ENCODE measurements around the gene CORIN. TPM values are rescaled to one million over a fixed set of nuclear protein-coding genes. Genes with fewer than 3 reads are reported as not detected.

Gene CORIN
- total and polyA plus RNA-seq, 10 of the 15 experiments (the other 5 are each of a cell fraction or from before 2014, with no cell fraction given) = 0.02 to 0.45 (median 0.09) TPM; not detected in 3

DNA sequence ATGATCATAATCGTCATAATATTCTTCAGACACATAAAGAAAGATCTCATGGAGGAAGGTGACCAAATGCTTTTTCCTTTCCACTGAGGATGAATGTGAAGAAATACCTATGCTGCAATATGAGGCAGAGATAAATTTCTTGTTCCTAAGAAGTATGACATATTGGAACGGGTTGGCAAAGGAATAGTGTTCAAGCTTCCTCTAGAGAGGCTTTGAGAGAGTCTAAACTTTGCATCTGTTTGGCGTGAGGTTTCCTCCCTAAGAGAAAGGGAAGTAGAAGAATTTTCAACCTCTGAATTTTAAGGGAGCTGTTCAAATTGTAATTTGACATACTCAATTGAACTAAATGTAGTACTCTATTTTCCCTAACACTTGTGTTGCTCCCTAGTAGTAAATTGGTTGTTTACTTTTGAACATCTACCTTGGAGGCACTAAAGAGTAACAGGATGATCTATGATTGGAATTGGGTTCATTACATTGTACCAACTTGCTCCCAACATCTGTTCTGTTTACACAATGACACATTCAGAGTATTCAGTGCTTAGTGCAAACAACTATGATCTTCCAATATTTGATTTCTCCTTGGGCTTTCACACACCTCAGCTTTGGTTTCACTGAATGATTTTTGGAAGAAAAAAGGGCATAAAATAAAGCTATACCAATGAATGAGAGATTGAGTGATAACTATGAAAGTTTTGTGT, 122.0 kb downstream of the CORIN start:
- Histone ChIP-seq H3K9me3 (replicated peaks; ENCODE audit: control insufficient read depth, insufficient read depth, low read length) (no peaks in the 10 kb centered on the region), H3K27me3 (replicated peaks in 1 of 2; ENCODE audit: control insufficient read depth in 2 of 2, insufficient read depth in 2 of 2, low read length in 1 of 2) (no peaks in the 10 kb centered on the region; a peak in 1 of 4 replicates), H2AFZ (ENCODE audit: control insufficient read depth, low read depth, low read length) (no peak overlapping the region), H3K79me2 (ENCODE audit: control insufficient read depth, insufficient read depth, low read length) (no peaks in the 10 kb centered on the region), H4K20me1 (ENCODE audit: control insufficient read depth, insufficient read depth) (no peaks in the 10 kb centered on the region), H3K9ac (ENCODE audit: control insufficient read depth, insufficient read depth, low read length) (no peak overlapping the region), H3K4me2 (ENCODE audit: control insufficient read depth, insufficient read depth) (no peak overlapping the region), H3K4me3 (no peak overlapping the region), H3K27ac (ENCODE audit: control insufficient read depth, insufficient read depth) (no peak overlapping the region), H3K4me1 (ENCODE audit: control insufficient read depth, insufficient read depth, low read length) (no peaks in the 10 kb centered on the region), H3K36me3 (ENCODE audit: control insufficient read depth in 2 of 2, insufficient read depth in 2 of 2, low read length in 1 of 2) (no peaks in the 10 kb centered on the region)
- in situ Hi-C loops (cut with MboI) = no loop called here
- ChIA-PET POLR2A (no interaction called here), CTCF (interaction anchor here (1.1 to 2.1 kb wide), 5 partner anchors 10 to 218 kb away, joined by 4 to 7 read pairs (median 5); no protein-coding TSS in a partner anchor), SMC1A (ENCODE audit: uncharacterized antibody, unreplicated experiment) (interaction anchor here (0.7 to 2.0 kb wide), 4 partner anchors 11 to 371 kb away, joined by 3 to 10 read pairs (median 4); no protein-coding TSS in a partner anchor), RAD21 (ENCODE audit: unreplicated experiment) (interaction anchor here (1.2 to 1.5 kb wide), 2 partner anchors 121 to 208 kb away, joined by 3 to 4 read pairs; no protein-coding TSS in a partner anchor)
- DNase-seq (ENCODE audit: low read depth, low spot score) (no peak), FAIRE-seq (no peak), ATAC-seq (no peak)
- WGBS (ENCODE audit: insufficient coverage, insufficient replicate concordance, low lambda C conversion rate, missing lambda C conversion rate) = 0% methylated on average over 3 of the region's 3 CpGs
- TF ChIP-seq MYC (IDR thresholded peaks at IDR 0.05; ENCODE audit: insufficient read depth, insufficient read length, insufficient replicate concordance, low read length, severe bottlenecking) = no peak
- TF ChIP-seq PML (IDR thresholded peaks at IDR 0.05; ENCODE audit: low read length) = no peak
- TF ChIP-seq TAF1 (IDR thresholded peaks at IDR 0.05; ENCODE audit: borderline replicate concordance, low read depth, low read length) = no peak
- TF ChIP-seq RAD21 (IDR thresholded peaks at IDR 0.05; ENCODE audit: insufficient read depth, low read depth, low read length) = no peak
- no peak for TF ChIP-seq NFXL1 (IDR thresholded peaks at IDR 0.05; ENCODE audit: borderline replicate concordance)
- TF ChIP-seq JUND (IDR thresholded peaks at IDR 0.05; ENCODE audit: low read depth, low read length) = no peak
- TF ChIP-seq POLR2A (IDR thresholded peaks at IDR 0.05; ENCODE audit: low read depth, low read length) = no peak
- no TSS peak for BruUV-seq (replicated peaks)
- intact Hi-C loops (cut with micrococcal nuclease; ENCODE audit: unreplicated experiment) = no loop called here

Measured in GM12878 (cell line).